Measurements from ENCODE around the gene SREBF2. TPM values are rescaled to one million over a fixed set of nuclear protein-coding genes. Genes with fewer than 3 reads are reported as not detected.

The SREBF2 gene
- total RNA-seq, 1 experiment from 2014 or later = 150 TPM

- no peak for DNase-seq
- ChIA-PET POLR2A (no interaction called here), CTCF (no interaction called here)
- H3K9me3 Mint-ChIP-seq (ENCODE audit: unreplicated experiment) = no peaks in the 10 kb centered on the region
- H3K4me3 Mint-ChIP-seq (ENCODE audit: unreplicated experiment) = no peak overlapping the region
- Histone ChIP-seq H3K9me3 (no peaks in the 10 kb centered on the region), H3K36me3 (ENCODE audit: control insufficient read depth, insufficient read depth, low read length) (peaks cover 4% of the 10 kb centered on the region), H3K27me3 (replicated peaks; ENCODE audit: control insufficient read depth, insufficient read depth, low read length) (no peaks in the 10 kb centered on the region), H3K4me3 (ENCODE audit: low read depth, low read length) (no peak overlapping the region), H3K4me1 (no peaks in the 10 kb centered on the region)
- no peak for TF ChIP-seq CTCF (IDR thresholded peaks at IDR 0.05; ENCODE audit: insufficient read depth in 1 of 2, low read depth in 1 of 2, low read length in 1 of 2, severe bottlenecking in 1 of 2, unreplicated experiment in 1 of 2)
- H3K27me3 Mint-ChIP-seq (ENCODE audit: insufficient read depth, unreplicated experiment) = no peaks in the 10 kb centered on the region
- intact Hi-C loops (cut with micrococcal nuclease; ENCODE audit: unreplicated experiment) = no loop called here
- peaks cover 22% of the 10 kb centered on the region for H3K36me3 Mint-ChIP-seq (ENCODE audit: insufficient read depth, unreplicated experiment)
- H3K4me1 Mint-ChIP-seq (ENCODE audit: low read depth, unreplicated experiment) = no peaks in the 10 kb centered on the region
- H3K27ac Mint-ChIP-seq (ENCODE audit: unreplicated experiment) = no peak overlapping the region
- no TSS peak for BruUV-seq (replicated peaks)
These were observed 16.7 kb upstream of the SREBF2 start for GRCh38 chr22:41816241-41816640.

- Histone ChIP-seq H3K9me3 (no peaks in the 10 kb centered on the region), H3K4me1 (no peaks in the 10 kb centered on the region), H3K27me3 (replicated peaks; ENCODE audit: control insufficient read depth, insufficient read depth, low read length) (no peaks in the 10 kb centered on the region), H3K4me3 (ENCODE audit: low read depth, low read length) (no peak overlapping the region), H3K36me3 (ENCODE audit: control insufficient read depth, insufficient read depth, low read length) (peaks cover 4% of the 10 kb centered on the region)
- peaks cover 5% of the 10 kb centered on the region for H3K4me1 Mint-ChIP-seq (ENCODE audit: low read depth, unreplicated experiment)
- BruUV-seq (replicated peaks) = no TSS peak
- TF ChIP-seq CTCF (IDR thresholded peaks at IDR 0.05; ENCODE audit: insufficient read depth in 1 of 2, low read depth in 1 of 2, low read length in 1 of 2, severe bottlenecking in 1 of 2, unreplicated experiment in 1 of 2) = no peak
- no peak overlapping the region for H3K27ac Mint-ChIP-seq (ENCODE audit: unreplicated experiment)
- DNase-seq = no peak
- no peaks in the 10 kb centered on the region for H3K27me3 Mint-ChIP-seq (ENCODE audit: insufficient read depth, unreplicated experiment)
- intact Hi-C loops (cut with micrococcal nuclease; ENCODE audit: unreplicated experiment) = no loop called here
- peaks cover 26% of the 10 kb centered on the region for H3K36me3 Mint-ChIP-seq (ENCODE audit: insufficient read depth, unreplicated experiment)
- no peaks in the 10 kb centered on the region for H3K9me3 Mint-ChIP-seq (ENCODE audit: unreplicated experiment)
- no peak overlapping the region for H3K4me3 Mint-ChIP-seq (ENCODE audit: unreplicated experiment)
- ChIA-PET CTCF (no interaction called here), POLR2A (no interaction called here)
These were observed 16.0 kb upstream of the SREBF2 start for GRCh38 chr22:41816871-41817270.

- CTCF ChIA-PET = no interaction called here
- no TSS peak for BruUV-seq (replicated peaks)
These were observed 14.9 kb upstream of the SREBF2 start for GRCh38 chr22:41818011-41818410.

More at GRCh38 chr22:41818011-41818410, 14.9 kb upstream of the SREBF2 start:
- TF ChIP-seq CTCF (IDR thresholded peaks at IDR 0.05; ENCODE audit: insufficient read depth in 1 of 2, low read depth in 1 of 2, low read length in 1 of 2, severe bottlenecking in 1 of 2, unreplicated experiment in 1 of 2) = no peak
- no peaks in the 10 kb centered on the region for H3K27me3 Mint-ChIP-seq (ENCODE audit: insufficient read depth, unreplicated experiment)
- H3K4me1 ChIP-seq = no peaks in the 10 kb centered on the region
- peaks cover 2% of the 10 kb centered on the region; the same call in 1 of the 2 replicates for H3K36me3 ChIP-seq (ENCODE audit: control insufficient read depth, insufficient read depth, low read length)
- no peak overlapping the region for H3K4me3 ChIP-seq (ENCODE audit: low read depth, low read length)
- H3K36me3 Mint-ChIP-seq (ENCODE audit: insufficient read depth, unreplicated experiment) = peaks cover 31% of the 10 kb centered on the region
- no peak overlapping the region for H3K4me3 Mint-ChIP-seq (ENCODE audit: unreplicated experiment)
- intact Hi-C loops (cut with micrococcal nuclease; ENCODE audit: unreplicated experiment) = no loop called here
- no peaks in the 10 kb centered on the region for H3K9me3 Mint-ChIP-seq (ENCODE audit: unreplicated experiment)
- DNase-seq = no peak
- peaks cover 15% of the 10 kb centered on the region for H3K4me1 Mint-ChIP-seq (ENCODE audit: low read depth, unreplicated experiment)
- H3K27ac Mint-ChIP-seq (ENCODE audit: unreplicated experiment) = no peak overlapping the region
- H3K9me3 ChIP-seq = no peaks in the 10 kb centered on the region
- POLR2A ChIA-PET = no interaction called here
- H3K27me3 ChIP-seq (replicated peaks; ENCODE audit: control insufficient read depth, insufficient read depth, low read length) = no peaks in the 10 kb centered on the region

All from Caco-2 (cell line).